IMR-90 (cell line): ENCODE results near the gene MBLAC2. TPM values are rescaled to one million over a fixed set of nuclear protein-coding genes. Genes with fewer than 3 reads are reported as not detected.

Experiments used
- ATAC-seq: fragments of 200-7000 bp; cut with Tn5 transposase; 2 replicates; pipeline ENCODE4 v1.9.1; 2020; ENCODE audit warnings: low read depth, mild to moderate bottlenecking, moderate library complexity
- BruUV-seq: library from RNA; stranded (reverse); fragments of 400-500 nt; replicated peaks from 2 replicates; lab custom pipeline; 2021; lab: Mats Ljungman, UMichigan
- CTCF ChIA-PET: fragments of 300-600 bp; formaldehyde crosslinking; extraction: SDS; loops from one replicate; lab custom pipeline; 2021; ENCODE audit warnings: antibody characterized with exemption; lab: Yijun Ruan, JAX
- POLR2A ChIA-PET: fragments of 300-600 bp; sonication (Branson Sonifier 250); formaldehyde crosslinking; loops from one replicate; lab custom pipeline; 2022; ENCODE audit warnings: antibody characterized with exemption; ENCODE audit not compliant: unreplicated experiment; lab: Charles Lee
- DNase-seq: peaks from one replicate; pipeline ENCODE4 v3.0.0; 2013
- H2AFZ ChIP-seq: replicated peaks from 2 replicates; pipeline ENCODE3; 2013; ENCODE audit warnings: low read length, mild to moderate bottlenecking; ENCODE audit not compliant: poor library complexity
- H2AK5ac ChIP-seq: 2 replicates; pipeline ENCODE4 v1.6.1; 2013; ENCODE audit warnings: low read depth, low read length, inconsistent platforms
- H2AK9ac ChIP-seq: replicated peaks from 2 replicates; pipeline ENCODE3; 2013; ENCODE audit warnings: mild to moderate bottlenecking, low read depth, low read length, moderate library complexity; ENCODE audit not compliant: poor library complexity
- H2BK120ac ChIP-seq: 2 replicates; pipeline ENCODE4 v1.6.1; 2013; ENCODE audit warnings: low read depth, low read length, inconsistent platforms
- H2BK15ac ChIP-seq: 3 replicates; pipeline ENCODE4 v1.6.1; 2013; ENCODE audit warnings: low read depth, low read length, inconsistent platforms
- H2BK20ac ChIP-seq: 2 replicates; pipeline ENCODE4 v1.6.1; 2013; ENCODE audit warnings: low read depth, mild to moderate bottlenecking, inconsistent platforms, low read length, moderate library complexity
- H2BK5ac ChIP-seq: 2 replicates; pipeline ENCODE4 v1.6.1; 2013; ENCODE audit warnings: mild to moderate bottlenecking, low read depth, low read length, inconsistent platforms; ENCODE audit not compliant: poor library complexity, severe bottlenecking
- H3K14ac ChIP-seq: replicated peaks from 2 replicates; pipeline ENCODE4 v1.6.1; 2013; ENCODE audit warnings: low read depth, low read length, inconsistent platforms
- H3K18ac ChIP-seq: 2 replicates; pipeline ENCODE4 v1.6.1; 2013; ENCODE audit warnings: low read depth, low read length, control low read depth
- H3K23ac ChIP-seq: 2 replicates; pipeline ENCODE4 v1.6.1; 2013; ENCODE audit warnings: low read depth, low read length, inconsistent platforms
- H3K27ac ChIP-seq: 2 replicates; pipeline ENCODE4 v1.5.1; 2013; ENCODE audit warnings: mild to moderate bottlenecking, control low read depth, low read length; ENCODE audit not compliant: insufficient read depth
- H3K27me3 ChIP-seq: 2 replicates; pipeline ENCODE4 v1.6.1; 2013; ENCODE audit warnings: low read length; ENCODE audit not compliant: control insufficient read depth, insufficient read depth
- H3K36me3 ChIP-seq: 2 replicates; pipeline ENCODE4 v1.6.1; 2013; ENCODE audit warnings: low read length, mixed read lengths; ENCODE audit not compliant: control insufficient read depth, insufficient read depth
- H3K4ac ChIP-seq: 2 replicates; pipeline ENCODE4 v1.6.1; 2013; ENCODE audit warnings: low read depth, low read length, inconsistent platforms
- H3K4me1 ChIP-seq: 2 replicates; pipeline ENCODE4 v1.6.1; 2013; ENCODE audit warnings: low read length, mixed read lengths; ENCODE audit not compliant: control insufficient read depth, insufficient read depth
- H3K4me2 ChIP-seq: 2 replicates; pipeline ENCODE4 v1.6.1; 2013; ENCODE audit warnings: low read depth, mild to moderate bottlenecking, control low read depth, low read length, moderate library complexity
- H3K4me3 ChIP-seq: 2 replicates; pipeline ENCODE4 v1.5.1; 2013; ENCODE audit warnings: low read depth, mild to moderate bottlenecking, control low read depth, low read length, moderate library complexity; ENCODE audit not compliant: insufficient read depth
- H3K56ac ChIP-seq: 2 replicates; pipeline ENCODE4 v1.6.1; 2013; ENCODE audit warnings: low read length, inconsistent platforms; ENCODE audit not compliant: insufficient read depth; ENCODE audit errors: extremely low read depth
- H3K79me1 ChIP-seq, 2 experiments: 2 replicates each; pipeline ENCODE4 v1.6.1; 2013; ENCODE audit warnings: low read length in 2 of 2, inconsistent platforms in 1 of 2, low read depth in 1 of 2
- H3K9ac ChIP-seq: 2 replicates; pipeline ENCODE4 v1.6.1; 2013; ENCODE audit warnings: low read depth, low read length, control low read depth
- H3K9me1 ChIP-seq: 2 replicates; pipeline ENCODE4 v1.6.1; 2013; ENCODE audit warnings: low read length, inconsistent platforms; ENCODE audit not compliant: insufficient read depth
- H3K9me3 ChIP-seq: 2 replicates; pipeline ENCODE4 v1.6.1; 2013; ENCODE audit warnings: low read length; ENCODE audit not compliant: control insufficient read depth, insufficient read depth
- H4K20me1 ChIP-seq: 2 replicates; pipeline ENCODE4 v1.6.1; 2013; ENCODE audit warnings: low read length, inconsistent platforms; ENCODE audit not compliant: insufficient read depth
- H4K5ac ChIP-seq: 2 replicates; pipeline ENCODE4 v1.6.1; 2013; ENCODE audit warnings: mild to moderate bottlenecking, low read depth, low read length, control low read depth
- H4K8ac ChIP-seq, 2 experiments: 2 replicates each; pipeline ENCODE4 v1.6.1; 2013; ENCODE audit warnings: low read depth in 2 of 2, low read length in 2 of 2, control low read depth in 1 of 2, inconsistent platforms in 1 of 2
- H4K91ac ChIP-seq: 2 replicates; pipeline ENCODE4 v1.6.1; 2013; ENCODE audit warnings: low read depth, low read length, inconsistent platforms; ENCODE audit not compliant: insufficient read depth
- CTCF ChIP-seq: conservative IDR thresholded peaks from 2 replicates; pipeline ENCODE4 v1.5.1; 2012; ENCODE audit warnings: mild to moderate bottlenecking, low read depth, low read length, improper control_type of control experiment
- WGBS, 2 experiments: methylation state at CpG; one replicate each; pipeline versions ENCODE4 v1.1.5 to v1.1.7; 2013; ENCODE audit warnings: missing lambda C conversion rate in 2 of 2; ENCODE audit not compliant: insufficient read length in 1 of 2; ENCODE audit errors: extremely low coverage in 2 of 2; 5-methylcytosine and 5-hydroxymethylcytosine counted together
- dilution Hi-C: fragments of 300-500 bp; cut with HindIII; formaldehyde crosslinking; loops from one replicate; pipeline ENCODE4 v1.14.3; 2018; ENCODE audit warnings: low sequenced_read_pairs; ENCODE audit not compliant: unreplicated experiment
- in situ Hi-C: fragments of 300-500 bp; cut with MboI; formaldehyde crosslinking; loops from 3 replicates; pipeline ENCODE4 v1.14.3; 2019; ENCODE audit warnings: low sequenced_read_pairs, inconsistent platforms, mixed read lengths
- intact Hi-C: fragments of 100-400 bp; cut with micrococcal nuclease; formaldehyde crosslinking; loops from 2 replicates; pipeline ENCODE4 v1.10.0; 2022
- polyA plus RNA-seq, 3 experiments: library from polyadenylated mRNA; depleted of rRNA; stranded (reverse); fragments of >200 nt; gene quantifications; 2 replicates each; pipeline ENCODE4 v1.2.3, GENCODE V29; 2012; ENCODE audit warnings: low replicate concordance in 1 of 3
- total RNA-seq: library from RNA; depleted of rRNA; stranded (reverse); fragments of >200 nt; gene quantifications from 2 replicates; pipeline ENCODE4 v1.2.3, GENCODE V29; 2012

The MBLAC2 gene
- total and polyA plus RNA-seq, 2 of the 4 experiments (the other 2 are of a cell fraction) = 3.0 to 3.2 TPM

DNA sequence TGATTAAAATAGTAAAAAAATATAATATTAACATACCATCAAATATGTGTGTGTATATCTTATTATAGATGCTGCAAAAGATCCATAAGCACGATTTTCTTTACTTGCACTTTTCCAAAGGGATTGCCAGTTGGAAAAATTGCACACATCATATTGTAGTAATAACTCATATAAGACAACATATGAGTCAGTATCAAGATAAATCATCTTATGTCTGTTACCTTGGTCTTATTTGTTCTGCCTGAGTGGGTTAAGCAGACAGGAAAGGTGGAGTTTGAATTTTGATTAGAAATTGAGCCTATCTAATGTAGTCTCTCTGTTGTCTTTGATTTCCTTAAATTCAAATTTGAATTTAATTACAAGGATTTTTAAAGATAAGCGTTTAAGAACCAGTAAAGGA, 30.2 kb upstream of the MBLAC2 start:
- POLR2A ChIA-PET = no interaction called here

More for the DNA sequence above, 30.2 kb upstream of the MBLAC2 start:
- H2BK120ac ChIP-seq = no peak overlapping the region
- H3K14ac ChIP-seq = no peak overlapping the region
- dilution Hi-C loops = no loop called here
- H3K23ac ChIP-seq = no peak overlapping the region
- H2AK9ac ChIP-seq = no peak overlapping the region
- H4K91ac ChIP-seq = no peak overlapping the region
- no peaks in the 10 kb centered on the region for H3K27me3 ChIP-seq
- H3K27ac ChIP-seq = no peak overlapping the region
- H3K9me1 ChIP-seq = no peaks in the 10 kb centered on the region
- H3K4me1 ChIP-seq = no peaks in the 10 kb centered on the region
- H3K36me3 ChIP-seq = no peaks in the 10 kb centered on the region
- H3K9ac ChIP-seq = no peak overlapping the region
- no TSS peak for BruUV-seq
- no peak for TF ChIP-seq CTCF
- H3K79me1 ChIP-seq = no peaks in the 10 kb centered on the region
- CTCF ChIA-PET = no interaction called here
- no peak overlapping the region for H3K18ac ChIP-seq
- no CpG with 5 or more reads among the region's 2 CpGs for WGBS, 2 experiments
- DNase-seq (no peak), ATAC-seq (no peak)
- no peak overlapping the region for H2AK5ac ChIP-seq
- intact Hi-C loops = no loop called here
- no peaks in the 10 kb centered on the region for H3K9me3 ChIP-seq
- no peak overlapping the region for H3K4me2 ChIP-seq
- no peak overlapping the region for H3K56ac ChIP-seq
- in situ Hi-C loops = no loop called here
- H4K20me1 ChIP-seq = no peaks in the 10 kb centered on the region
- H4K5ac ChIP-seq = no peak overlapping the region
- no peak overlapping the region for H3K4ac ChIP-seq
- H2BK15ac ChIP-seq = no peak overlapping the region
- no peak overlapping the region for H2BK20ac ChIP-seq
- no peak overlapping the region for H4K8ac ChIP-seq
- no peak overlapping the region for H2AFZ ChIP-seq
- H3K4me3 ChIP-seq = no peak overlapping the region
- H2BK5ac ChIP-seq = no peak overlapping the region
